Liver (tissue), 3 donors: ENCODE measurements around the gene FREM1.

Experiments used
- EGR1 ChIP-seq, 2 donors: IDR thresholded peaks; 2 replicates each; pipeline ENCODE4 v1.6.1; 2016 to 2018; ENCODE audit warnings: antibody characterized with exemption in 2 of 2, low read depth in 2 of 2
- FOXA1 ChIP-seq: IDR thresholded peaks from 2 replicates; pipeline ENCODE4 v1.6.1; 2016; ENCODE audit warnings: antibody characterized with exemption
- GABPA ChIP-seq, 2 donors: IDR thresholded peaks in 1 of 2; conservative IDR thresholded peaks in 1 of 2; 2 replicates each; pipeline ENCODE4 v1.6.1; 2016; ENCODE audit warnings: antibody characterized with exemption in 2 of 2, mild to moderate bottlenecking in 1 of 2, moderate library complexity in 1 of 2
- MAX ChIP-seq: IDR thresholded peaks from 2 replicates; pipeline ENCODE4 v1.6.1; 2016; ENCODE audit warnings: antibody characterized with exemption
- RAD21 ChIP-seq, 2 donors: IDR thresholded peaks; 2 replicates each; pipeline ENCODE4 v1.6.1; 2016; ENCODE audit warnings: antibody characterized with exemption in 2 of 2, mild to moderate bottlenecking in 2 of 2
- SP1 ChIP-seq: IDR thresholded peaks from 2 replicates; pipeline ENCODE4 v1.6.1; 2018; ENCODE audit warnings: antibody characterized with exemption, mild to moderate bottlenecking
- TAF1 ChIP-seq: conservative IDR thresholded peaks from 2 replicates; pipeline ENCODE4 v1.6.1; 2016; ENCODE audit warnings: antibody characterized with exemption, mild to moderate bottlenecking
- TF ChIP-seq, protein P1 (sequence below): fragments of 150-350 bp; IDR thresholded peaks from 2 replicates; pipeline ENCODE4 v1.5.1; 2017; ENCODE audit warnings: improper control_type of control experiment, low read depth, low read length; ENCODE audit not compliant: missing input control
- TF ChIP-seq, protein P2 (sequence below): IDR thresholded peaks from 2 replicates; pipeline ENCODE4 v1.6.1; 2016; ENCODE audit warnings: antibody characterized with exemption, mild to moderate bottlenecking
- donor health status: healthy.
- donor health status: healthy.

DNA sequence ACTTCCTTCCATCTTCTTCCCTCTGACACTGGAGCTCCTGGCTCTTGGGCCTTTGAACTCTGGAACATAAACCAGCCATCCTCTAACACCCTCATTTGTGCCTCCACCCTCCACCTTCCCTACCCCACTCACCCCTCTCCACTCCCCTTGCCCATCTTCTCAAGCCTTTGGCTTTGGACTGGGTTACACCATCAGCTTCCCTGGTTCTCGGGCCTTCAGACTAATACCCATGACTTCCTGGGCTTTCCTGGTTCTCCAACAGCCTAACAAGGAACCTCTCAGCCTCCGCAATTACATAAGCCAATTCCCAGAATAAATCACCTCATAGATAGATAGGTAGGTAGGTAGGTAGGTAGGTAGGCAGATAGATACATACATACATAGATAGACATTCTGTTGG is 67.1 kb downstream of the FREM1 start:
- TF ChIP-seq, protein P1, sequence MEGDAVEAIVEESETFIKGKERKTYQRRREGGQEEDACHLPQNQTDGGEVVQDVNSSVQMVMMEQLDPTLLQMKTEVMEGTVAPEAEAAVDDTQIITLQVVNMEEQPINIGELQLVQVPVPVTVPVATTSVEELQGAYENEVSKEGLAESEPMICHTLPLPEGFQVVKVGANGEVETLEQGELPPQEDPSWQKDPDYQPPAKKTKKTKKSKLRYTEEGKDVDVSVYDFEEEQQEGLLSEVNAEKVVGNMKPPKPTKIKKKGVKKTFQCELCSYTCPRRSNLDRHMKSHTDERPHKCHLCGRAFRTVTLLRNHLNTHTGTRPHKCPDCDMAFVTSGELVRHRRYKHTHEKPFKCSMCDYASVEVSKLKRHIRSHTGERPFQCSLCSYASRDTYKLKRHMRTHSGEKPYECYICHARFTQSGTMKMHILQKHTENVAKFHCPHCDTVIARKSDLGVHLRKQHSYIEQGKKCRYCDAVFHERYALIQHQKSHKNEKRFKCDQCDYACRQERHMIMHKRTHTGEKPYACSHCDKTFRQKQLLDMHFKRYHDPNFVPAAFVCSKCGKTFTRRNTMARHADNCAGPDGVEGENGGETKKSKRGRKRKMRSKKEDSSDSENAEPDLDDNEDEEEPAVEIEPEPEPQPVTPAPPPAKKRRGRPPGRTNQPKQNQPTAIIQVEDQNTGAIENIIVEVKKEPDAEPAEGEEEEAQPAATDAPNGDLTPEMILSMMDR = no peak
- TF ChIP-seq GABPA (IDR thresholded peaks at IDR 0.05 in 1 of 2, conservative IDR thresholded peaks at IDR 0.05 in 1 of 2) = no peak
- no peak for TF ChIP-seq EGR1 (IDR thresholded peaks at IDR 0.05; ENCODE audit: low read depth in 2 of 2)
- TF ChIP-seq MAX = no peak
- no peak for TF ChIP-seq TAF1
- no peak for TF ChIP-seq SP1
- TF ChIP-seq FOXA1 = no peak
- TF ChIP-seq, protein P2, sequence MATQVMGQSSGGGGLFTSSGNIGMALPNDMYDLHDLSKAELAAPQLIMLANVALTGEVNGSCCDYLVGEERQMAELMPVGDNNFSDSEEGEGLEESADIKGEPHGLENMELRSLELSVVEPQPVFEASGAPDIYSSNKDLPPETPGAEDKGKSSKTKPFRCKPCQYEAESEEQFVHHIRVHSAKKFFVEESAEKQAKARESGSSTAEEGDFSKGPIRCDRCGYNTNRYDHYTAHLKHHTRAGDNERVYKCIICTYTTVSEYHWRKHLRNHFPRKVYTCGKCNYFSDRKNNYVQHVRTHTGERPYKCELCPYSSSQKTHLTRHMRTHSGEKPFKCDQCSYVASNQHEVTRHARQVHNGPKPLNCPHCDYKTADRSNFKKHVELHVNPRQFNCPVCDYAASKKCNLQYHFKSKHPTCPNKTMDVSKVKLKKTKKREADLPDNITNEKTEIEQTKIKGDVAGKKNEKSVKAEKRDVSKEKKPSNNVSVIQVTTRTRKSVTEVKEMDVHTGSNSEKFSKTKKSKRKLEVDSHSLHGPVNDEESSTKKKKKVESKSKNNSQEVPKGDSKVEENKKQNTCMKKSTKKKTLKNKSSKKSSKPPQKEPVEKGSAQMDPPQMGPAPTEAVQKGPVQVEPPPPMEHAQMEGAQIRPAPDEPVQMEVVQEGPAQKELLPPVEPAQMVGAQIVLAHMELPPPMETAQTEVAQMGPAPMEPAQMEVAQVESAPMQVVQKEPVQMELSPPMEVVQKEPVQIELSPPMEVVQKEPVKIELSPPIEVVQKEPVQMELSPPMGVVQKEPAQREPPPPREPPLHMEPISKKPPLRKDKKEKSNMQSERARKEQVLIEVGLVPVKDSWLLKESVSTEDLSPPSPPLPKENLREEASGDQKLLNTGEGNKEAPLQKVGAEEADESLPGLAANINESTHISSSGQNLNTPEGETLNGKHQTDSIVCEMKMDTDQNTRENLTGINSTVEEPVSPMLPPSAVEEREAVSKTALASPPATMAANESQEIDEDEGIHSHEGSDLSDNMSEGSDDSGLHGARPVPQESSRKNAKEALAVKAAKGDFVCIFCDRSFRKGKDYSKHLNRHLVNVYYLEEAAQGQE = no peak
- no peak for TF ChIP-seq RAD21 (IDR thresholded peaks at IDR 0.05)
